Muscle layer of duodenum (tissue), 2 donors: Measurements from ENCODE around the gene RAB11A.
"Not testable (repeated sequence)": the region's sequence is repeated elsewhere in the genome, so short reads cannot be mapped to it uniquely, and the experiment has no call there.

Experiments
- H3K27ac ChIP-seq: one replicate; pipeline ENCODE4 v1.7.0; 2013; ENCODE audit warnings: mild to moderate bottlenecking, low read length
- H3K27me3 ChIP-seq: one replicate; pipeline ENCODE4 v1.7.0; 2013; ENCODE audit warnings: low read depth, mild to moderate bottlenecking, control low read depth, low read length
- H3K36me3 ChIP-seq, 2 donors: one replicate each; pipeline ENCODE4 v1.7.0; 2013; ENCODE audit warnings: low read length in 2 of 2, control low read depth in 1 of 2, mild to moderate bottlenecking in 1 of 2; ENCODE audit not compliant: insufficient read depth in 2 of 2, control insufficient read depth in 1 of 2
- H3K4me1 ChIP-seq, 2 donors: one replicate each; pipeline ENCODE4 v1.7.0; 2013; ENCODE audit warnings: low read length in 2 of 2, mild to moderate bottlenecking in 2 of 2, control low read depth in 1 of 2, moderate library complexity in 1 of 2; ENCODE audit not compliant: insufficient read depth in 2 of 2, control insufficient read depth in 1 of 2
- H3K4me3 ChIP-seq, 2 donors: one replicate each; pipeline ENCODE4 v1.7.0; 2013; ENCODE audit warnings: low read length in 2 of 2, low read depth in 1 of 2, mild to moderate bottlenecking in 1 of 2
- H3K9me3 ChIP-seq, 2 donors: one replicate each; pipeline ENCODE4 v1.7.0; 2013; ENCODE audit warnings: low read length in 2 of 2, control low read depth in 1 of 2, mild to moderate bottlenecking in 1 of 2; ENCODE audit not compliant: control insufficient read depth in 1 of 2
- donor health status: healthy.

The RAB11A gene

DNA sequence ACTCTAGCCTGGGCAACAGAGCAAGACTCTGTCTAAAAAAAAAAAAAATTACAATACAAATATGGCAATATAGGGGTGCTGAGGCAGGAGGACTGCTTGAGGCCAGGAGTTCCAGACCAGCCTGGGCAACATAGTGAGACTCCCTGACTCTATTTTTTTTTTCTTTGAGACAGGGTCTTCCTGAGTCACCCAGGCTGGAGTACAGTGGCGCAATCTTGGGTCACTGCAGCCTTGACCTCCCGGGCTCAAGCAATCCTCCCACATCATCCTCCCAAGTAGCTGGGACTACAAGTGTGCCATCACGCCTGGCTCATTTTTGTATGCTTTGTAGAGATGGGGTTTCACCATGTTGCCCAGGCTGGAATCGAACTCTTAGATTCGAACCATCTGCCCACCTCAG lies 17.3 kb upstream of the RAB11A start:
- Histone ChIP-seq H3K27me3 (no peaks in the 10 kb centered on the region), H3K27ac (no peak overlapping the region), H3K36me3 (no peaks in the 10 kb centered on the region), H3K4me3 (no peak overlapping the region), H3K9me3 (no peaks in the 10 kb centered on the region), H3K4me1 (no peaks in the 10 kb centered on the region)

DNA sequence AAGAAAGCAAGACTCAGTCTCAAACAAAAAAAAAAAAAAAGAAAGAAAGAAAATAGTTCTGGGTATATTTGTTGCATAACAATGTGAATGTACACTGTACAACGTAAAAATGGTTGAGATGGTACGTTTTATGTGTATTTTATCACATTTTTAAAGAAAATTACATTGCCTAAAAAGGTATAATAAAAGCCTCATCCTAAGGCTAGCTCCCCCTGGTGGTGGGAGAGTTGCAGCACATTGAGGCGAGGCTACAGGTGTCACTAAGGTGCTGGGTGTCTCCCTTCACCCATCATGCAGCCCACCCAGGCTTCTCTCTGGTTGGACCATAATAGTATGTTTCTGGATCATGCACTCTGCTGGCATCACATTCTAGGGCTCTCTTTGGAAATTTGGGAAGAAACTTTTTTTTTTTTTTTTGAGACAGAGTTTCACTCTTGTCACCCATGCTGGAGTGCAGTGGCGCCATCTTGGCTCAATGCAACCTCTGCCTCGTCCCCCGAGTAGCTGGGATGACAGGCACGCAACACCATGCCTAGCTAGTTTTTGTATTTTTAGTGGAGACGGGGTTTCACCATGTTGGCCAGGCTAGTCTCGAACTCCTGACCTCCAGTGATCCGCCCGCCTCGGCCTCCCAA lies 12.4 kb upstream of the RAB11A start:
- H3K4me3 ChIP-seq, result no peak overlapping the region
- no peaks in the 10 kb centered on the region for H3K36me3 ChIP-seq
- H3K27me3 ChIP-seq, result no peaks in the 10 kb centered on the region
- no peaks in the 10 kb centered on the region for H3K9me3 ChIP-seq
- no peaks in the 10 kb centered on the region for H3K4me1 ChIP-seq
- H3K27ac ChIP-seq, result no peak overlapping the region

GRCh38 chr15:65857718-65858402 lies 11.4 kb upstream of the RAB11A start:
- no peaks in the 10 kb centered on the region for H3K27me3 ChIP-seq
- H3K4me3 ChIP-seq, result no peak overlapping the region
- H3K36me3 ChIP-seq, result no peaks in the 10 kb centered on the region
- no peaks in the 10 kb centered on the region for H3K4me1 ChIP-seq
- no peak overlapping the region for H3K27ac ChIP-seq
- no peaks in the 10 kb centered on the region for H3K9me3 ChIP-seq

DNA sequence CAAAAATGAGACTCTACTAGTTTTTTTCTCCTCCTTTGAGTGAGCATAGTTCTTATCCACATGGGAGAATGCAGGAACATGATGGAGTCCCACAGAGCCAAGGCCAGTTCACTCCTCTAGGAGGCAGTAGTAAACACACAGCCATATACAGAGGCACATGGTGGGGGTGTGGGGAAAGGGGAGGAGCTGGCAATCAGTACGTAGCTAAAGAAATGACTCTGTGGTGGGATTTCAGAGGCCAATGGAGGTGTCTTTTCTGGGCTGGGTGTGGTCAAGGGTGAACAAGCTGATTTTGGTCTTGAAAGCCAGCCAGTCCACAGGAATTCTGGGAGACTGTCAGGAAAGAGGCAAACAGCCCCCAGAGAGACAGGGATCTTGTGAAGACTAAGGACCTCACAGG lies 6.6 kb upstream of the RAB11A start:
- Histone ChIP-seq H3K27ac (no peak overlapping the region), H3K27me3 (no peaks in the 10 kb centered on the region), H3K36me3 (no peaks in the 10 kb centered on the region), H3K4me3 (no peak overlapping the region), H3K4me1 (no peaks in the 10 kb centered on the region), H3K9me3 (no peaks in the 10 kb centered on the region)

GRCh38 chr15:65863106-65863505 lies 6.2 kb upstream of the RAB11A start:
- H3K4me1 ChIP-seq, result no peaks in the 10 kb centered on the region
- no peaks in the 10 kb centered on the region for H3K9me3 ChIP-seq
- no peaks in the 10 kb centered on the region for H3K27me3 ChIP-seq

DNA sequence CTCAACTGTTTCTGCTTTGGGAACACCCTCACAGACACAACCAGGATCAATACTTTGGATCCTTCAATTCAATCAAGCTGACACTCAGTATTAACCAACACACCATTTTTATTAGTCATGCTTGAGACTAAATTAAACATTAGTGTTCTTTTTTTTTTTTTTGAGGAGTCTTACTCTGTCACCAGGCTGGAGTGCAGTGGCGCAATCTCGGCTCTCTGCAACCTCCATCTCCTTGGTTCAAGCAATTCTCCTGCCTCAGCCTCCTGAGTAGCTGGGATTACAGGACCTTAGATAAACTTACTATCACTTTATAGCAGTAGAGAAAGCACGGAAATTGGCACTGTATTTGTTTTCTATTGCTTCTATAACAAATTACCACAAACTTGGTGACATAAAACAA lies 2.0 kb upstream of the RAB11A start:
- Histone ChIP-seq H3K27me3 (no peaks in the 10 kb centered on the region), H3K4me3 (no peak overlapping the region), H3K9me3 (no peaks in the 10 kb centered on the region), H3K4me1 (peaks cover 5 to 8% of the 10 kb centered on the region in 2 donors), H3K36me3 (peaks cover 0 to 5% of the 10 kb centered on the region in 2 donors), H3K27ac (no peak overlapping the region)

More at GRCh38 chr15:65863106-65863505, 6.2 kb upstream of the RAB11A start:
- no peak overlapping the region for H3K27ac ChIP-seq
- no peak overlapping the region for H3K4me3 ChIP-seq
- H3K36me3 ChIP-seq, result no peaks in the 10 kb centered on the region

GRCh38 chr15:65867933-65868332 lies 1.4 kb upstream of the RAB11A start:
- not testable (repeated sequence) for H3K27me3 ChIP-seq, H3K4me3 ChIP-seq, H3K9me3 ChIP-seq, H3K4me1 ChIP-seq, H3K27ac ChIP-seq, H3K36me3 ChIP-seq

GRCh38 chr15:65868546-65869125 lies 655 bp upstream of the RAB11A start:
- Histone ChIP-seq H3K36me3 (peaks cover 0 to 5% of the 10 kb centered on the region in 2 donors), H3K27me3 (no peaks in the 10 kb centered on the region)

GRCh38 chr15:65869954-65870871 lies 922 bp downstream of the RAB11A start:
- Histone ChIP-seq H3K4me1 (peaks cover 5 to 14% of the 10 kb centered on the region in 2 donors), H3K9me3 (no peaks in the 10 kb centered on the region), H3K27me3 (no peaks in the 10 kb centered on the region), H3K27ac (peak overlapping the region; percentile 97), H3K4me3 (peak overlapping the region; percentile 94 to 98), H3K36me3 (peaks cover 0 to 5% of the 10 kb centered on the region in 2 donors)

More at GRCh38 chr15:65868546-65869125, 655 bp upstream of the RAB11A start:
- peaks cover 5 to 14% of the 10 kb centered on the region in 2 donors for H3K4me1 ChIP-seq
- H3K27ac ChIP-seq, result peak overlapping the region; percentile 97
- H3K4me3 ChIP-seq, result peak overlapping the region; percentile 94 to 98
- H3K9me3 ChIP-seq, result no peaks in the 10 kb centered on the region

GRCh38 chr15:65870889-65871533 lies 1.7 kb downstream of the RAB11A start:
- peak overlapping the region; percentile 94 to 98 for H3K4me3 ChIP-seq

More at GRCh38 chr15:65870889-65871533, 1.7 kb downstream of the RAB11A start:
- Histone ChIP-seq H3K27me3 (no peaks in the 10 kb centered on the region), H3K4me1 (peaks cover 8 to 14% of the 10 kb centered on the region in 2 donors), H3K27ac (peak overlapping the region; percentile 97), H3K9me3 (no peaks in the 10 kb centered on the region), H3K36me3 (peaks cover 0 to 5% of the 10 kb centered on the region in 2 donors)
